Fibroblast of villous mesenchyme (primary cell): ENCODE results near the gene CTR9. TPM values are rescaled to one million over a fixed set of nuclear protein-coding genes. Genes with fewer than 3 reads are reported as not detected.
"Not testable (repeated sequence)": the region's sequence is repeated elsewhere in the genome, so short reads cannot be mapped to it uniquely, and the experiment has no call there.

Source experiments
- DNase-seq: peaks from one replicate; pipeline ENCODE4 v3.0.0-alpha.2; 2010; ENCODE audit warnings: low read depth
- H3K4me3 ChIP-seq: 2 replicates; pipeline ENCODE4 v1.5.1; 2011; ENCODE audit warnings: low read depth, mild to moderate bottlenecking, low read length
- total RNA-seq: library from RNA; depleted of rRNA; stranded (reverse); fragments of >200 nt; gene quantifications from 2 replicates; pipeline ENCODE4 v1.2.3, GENCODE V29; 2012
- TF ChIP-seq, protein P1 (sequence below): IDR thresholded peaks from 2 replicates; pipeline ENCODE4 v1.5.1; 2012; ENCODE audit warnings: low read depth, mild to moderate bottlenecking, low read length; ENCODE audit not compliant: insufficient read depth

Gene CTR9
- total RNA-seq, 1 donor: 36.7 TPM

DNA sequence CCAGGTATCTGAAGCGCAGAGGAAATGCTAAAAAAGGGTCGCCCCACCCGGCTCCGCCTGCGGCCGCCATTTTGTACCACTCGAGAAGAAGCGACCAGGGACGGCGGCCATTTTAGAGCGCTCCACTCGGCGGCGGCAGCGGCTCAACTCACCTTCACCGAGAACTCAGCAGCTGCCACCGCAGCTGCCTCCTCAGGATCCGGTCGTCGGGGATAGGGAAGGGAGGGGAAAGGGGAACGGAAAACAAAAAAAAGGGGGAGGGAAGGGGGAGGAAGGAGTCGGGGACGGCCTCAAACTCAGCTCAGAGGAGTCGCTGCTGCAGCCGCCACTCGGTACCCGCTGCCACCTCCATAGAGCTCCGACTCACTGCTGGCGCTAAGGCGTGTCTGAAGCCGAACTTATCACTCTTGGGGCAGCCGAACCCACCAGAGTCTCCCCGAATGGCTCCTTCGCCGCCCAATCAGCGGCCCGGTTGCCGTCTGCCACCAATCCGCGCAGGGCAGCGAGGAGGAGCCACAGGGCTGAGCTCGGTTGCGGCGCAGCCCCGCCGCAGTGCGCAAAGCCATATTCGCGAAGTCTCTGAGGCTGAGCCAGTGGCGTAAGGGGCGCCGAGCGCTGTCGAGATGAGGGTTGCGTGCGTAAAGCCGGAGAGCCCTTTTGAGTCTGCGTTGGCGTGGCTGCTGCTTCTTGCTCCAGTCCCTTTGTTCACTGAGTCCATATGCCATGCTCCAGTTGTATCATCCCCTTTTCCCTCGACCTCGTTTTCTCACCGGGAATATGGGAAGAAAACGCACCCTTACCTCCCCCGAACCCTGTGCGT, 57.7 kb downstream of the CTR9 start, which contains the start of gene EIF4G2:
TSS of gene EIF4G2 (minus strand) at position 374 of the 820 bp plus-strand sequence.
- TF ChIP-seq, protein P1, sequence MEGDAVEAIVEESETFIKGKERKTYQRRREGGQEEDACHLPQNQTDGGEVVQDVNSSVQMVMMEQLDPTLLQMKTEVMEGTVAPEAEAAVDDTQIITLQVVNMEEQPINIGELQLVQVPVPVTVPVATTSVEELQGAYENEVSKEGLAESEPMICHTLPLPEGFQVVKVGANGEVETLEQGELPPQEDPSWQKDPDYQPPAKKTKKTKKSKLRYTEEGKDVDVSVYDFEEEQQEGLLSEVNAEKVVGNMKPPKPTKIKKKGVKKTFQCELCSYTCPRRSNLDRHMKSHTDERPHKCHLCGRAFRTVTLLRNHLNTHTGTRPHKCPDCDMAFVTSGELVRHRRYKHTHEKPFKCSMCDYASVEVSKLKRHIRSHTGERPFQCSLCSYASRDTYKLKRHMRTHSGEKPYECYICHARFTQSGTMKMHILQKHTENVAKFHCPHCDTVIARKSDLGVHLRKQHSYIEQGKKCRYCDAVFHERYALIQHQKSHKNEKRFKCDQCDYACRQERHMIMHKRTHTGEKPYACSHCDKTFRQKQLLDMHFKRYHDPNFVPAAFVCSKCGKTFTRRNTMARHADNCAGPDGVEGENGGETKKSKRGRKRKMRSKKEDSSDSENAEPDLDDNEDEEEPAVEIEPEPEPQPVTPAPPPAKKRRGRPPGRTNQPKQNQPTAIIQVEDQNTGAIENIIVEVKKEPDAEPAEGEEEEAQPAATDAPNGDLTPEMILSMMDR: no peak
- peak within 1 kb of the TSS; percentile 96 for H3K4me3 ChIP-seq
- DNase-seq: peak; percentile 99

DNA sequence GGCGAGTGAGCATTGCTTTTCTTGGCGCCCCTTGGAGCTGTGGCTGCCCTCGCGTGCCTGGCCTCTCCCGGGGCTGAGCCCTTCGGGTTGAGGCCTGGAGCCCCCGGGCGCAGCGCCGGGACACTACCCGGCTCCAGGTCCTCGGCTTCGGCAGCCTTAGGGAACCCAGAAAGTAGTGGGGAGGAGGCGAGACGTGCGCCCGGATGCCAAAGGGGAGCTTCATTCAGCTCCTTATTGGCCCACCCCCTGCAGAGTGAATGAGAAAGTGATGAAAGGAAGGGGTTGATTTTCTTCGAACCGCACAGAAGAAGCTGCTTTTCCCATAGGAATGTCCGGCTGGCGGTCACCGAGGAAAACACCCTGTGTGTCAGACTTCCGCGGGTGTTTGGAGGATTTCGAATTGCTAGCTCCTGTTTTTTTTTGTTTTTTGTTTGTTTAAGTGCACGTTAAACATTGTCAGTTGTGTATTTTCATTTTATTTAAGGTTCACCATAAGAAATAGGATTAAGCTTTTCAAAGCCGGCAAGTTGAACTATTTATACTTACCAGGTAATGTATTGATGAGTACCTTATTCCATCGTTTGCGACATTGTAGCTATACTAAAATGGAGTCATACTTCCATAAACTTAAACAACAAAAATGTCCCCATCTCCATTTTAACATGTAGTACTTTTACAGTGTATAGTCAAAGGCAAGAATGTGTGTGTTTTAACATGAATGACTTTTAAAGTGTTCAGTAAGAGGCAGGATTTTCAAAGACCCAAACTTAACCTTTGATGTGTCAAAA, 58.5 kb downstream of the CTR9 start:
- peak overlapping the region; percentile 96 for H3K4me3 ChIP-seq
- DNase-seq: peak; percentile 80
- TF ChIP-seq, protein P1: no peak

DNA sequence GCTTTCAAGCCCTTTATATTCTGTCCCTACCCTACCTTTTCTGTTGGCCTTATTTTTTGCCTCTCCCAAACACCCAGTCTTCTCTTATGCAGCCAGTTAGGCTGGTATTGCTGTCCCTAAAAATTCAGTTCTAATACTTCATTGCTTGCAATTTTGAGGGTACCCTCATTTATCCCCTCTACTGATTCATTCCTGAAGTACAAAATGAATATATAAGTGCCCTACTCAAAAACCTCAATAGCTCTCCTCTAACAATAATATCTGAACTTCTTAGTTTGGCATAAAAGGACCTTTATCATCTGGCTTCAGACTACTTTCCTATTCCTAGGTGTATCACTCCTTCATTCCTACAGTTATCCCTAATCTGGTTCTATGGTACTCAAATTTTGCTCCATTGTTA, 62.9 kb downstream of the CTR9 start:
- H3K4me3 ChIP-seq: no peak overlapping the region
- no peak for DNase-seq
- TF ChIP-seq, protein P1: no peak

DNA sequence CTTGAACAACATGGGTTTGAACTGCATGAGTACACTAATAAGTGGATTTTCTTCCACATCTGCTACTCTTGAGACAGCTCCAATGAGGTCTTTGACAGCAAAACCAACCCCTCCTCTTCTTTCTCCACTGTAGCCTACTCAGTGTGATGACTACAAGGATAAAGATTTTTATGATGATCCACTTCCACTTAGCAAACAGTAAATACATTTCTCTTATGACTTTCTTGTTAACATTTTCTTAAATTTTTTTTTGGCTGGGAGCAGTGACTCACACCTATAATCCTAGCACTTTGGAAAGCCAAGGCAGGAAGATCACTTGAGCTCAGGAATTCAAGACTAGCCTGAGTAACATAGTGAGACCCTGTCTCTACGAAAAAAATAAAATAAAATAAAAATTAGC, 67.5 kb downstream of the CTR9 start:
- TF ChIP-seq, protein P1: no peak
- DNase-seq: peak; percentile 93
- H3K4me3 ChIP-seq: no peak overlapping the region

DNA sequence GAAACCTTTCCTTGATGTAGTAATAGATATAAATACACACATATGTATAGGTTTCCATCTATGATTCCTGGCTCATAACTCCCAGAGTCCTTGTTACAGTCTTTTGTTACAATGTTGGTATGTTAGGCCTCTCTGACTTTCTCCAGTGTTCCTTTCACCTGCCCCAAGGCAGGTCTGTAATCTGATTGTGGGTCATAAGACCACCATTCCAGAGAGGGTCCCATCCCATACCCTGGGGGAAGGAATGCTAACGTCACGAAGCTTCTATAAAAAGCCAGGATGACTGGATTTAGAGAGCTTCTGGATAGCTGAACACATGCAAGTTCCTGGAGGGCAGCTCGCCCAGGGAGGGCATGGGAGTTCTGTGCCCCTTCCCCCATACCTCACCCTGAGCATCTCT, 71.4 kb downstream of the CTR9 start:
- DNase-seq, H3K4me3 ChIP-seq: not testable (repeated sequence)

DNA sequence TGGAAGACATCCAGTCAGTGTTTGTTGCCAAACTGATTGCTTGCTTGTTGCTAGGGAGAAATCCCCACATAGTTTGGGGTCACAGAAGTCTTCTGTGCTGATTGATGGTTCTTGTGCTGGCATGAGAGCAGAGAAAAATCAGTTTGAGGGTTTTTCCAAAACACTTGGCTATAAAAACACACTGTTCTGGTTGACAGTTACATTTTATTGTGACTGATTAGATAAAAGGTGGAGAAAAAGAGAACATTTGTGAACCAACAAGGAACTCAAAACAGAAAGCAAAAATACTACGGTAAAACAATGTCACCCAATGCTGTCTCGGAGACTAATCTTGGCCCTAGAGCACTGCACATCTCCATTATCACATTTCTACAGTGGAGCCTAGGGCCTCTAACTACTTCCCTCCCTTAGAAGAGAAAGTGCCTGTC, 72.1 kb downstream of the CTR9 start:
- no peak for DNase-seq
- H3K4me3 ChIP-seq: no peak overlapping the region
- TF ChIP-seq, protein P1: no peak

DNA sequence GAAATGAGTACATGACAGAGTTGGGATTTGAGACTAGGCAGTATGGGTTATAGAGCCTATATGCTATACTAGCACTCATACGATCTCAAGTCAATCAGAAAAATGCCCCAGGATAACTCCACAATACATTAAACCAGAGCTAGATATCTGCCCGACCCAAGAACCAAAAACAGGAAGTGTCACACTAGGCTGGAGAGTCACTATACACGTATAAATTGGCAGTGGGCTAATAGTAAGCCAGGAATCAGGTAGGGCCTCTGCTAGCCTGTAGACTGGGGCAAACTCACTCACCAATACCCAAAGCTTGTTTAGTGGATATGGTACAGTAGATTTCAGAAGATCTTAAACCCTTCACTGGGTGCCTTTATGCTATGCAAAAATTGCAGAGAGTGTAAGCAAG, 73.8 kb downstream of the CTR9 start:
- no peak for DNase-seq
- H3K4me3 ChIP-seq: no peak overlapping the region
- TF ChIP-seq, protein P1: no peak
